ENCODE data around the gene ODAPH. TPM values are rescaled to one million over a fixed set of nuclear protein-coding genes. Genes with fewer than 3 reads are reported as not detected.
"Not testable (repeated sequence)": the region's sequence is repeated elsewhere in the genome, so short reads cannot be mapped to it uniquely, and the experiment has no call there.

ODAPH gene
- total RNA-seq, 2 experiments from 2014 or later = not detected

GRCh38 chr4:75525086-75525485 lies 30.8 kb upstream of the ODAPH start:
- no peaks in the 10 kb centered on the region for H3K9me3 Mint-ChIP-seq (ENCODE audit: low read depth)
- no peak overlapping the region for H3K27ac Mint-ChIP-seq
- POLR2A ChIA-PET = no interaction called here
- H3K36me3 Mint-ChIP-seq (ENCODE audit: low read depth) = peaks cover 56% of the 10 kb centered on the region
- intact Hi-C loops (cut with DNase I, micrococcal nuclease) = no loop called here
- ATAC-seq (no peak), DNase-seq (no peak)
- CTCF ChIA-PET = interaction anchor here (3.9 kb wide), 1 partner anchor 11 kb away, joined by 17 read pairs; the partner anchor contains the start of genes RCHY1 and THAP6
- H3K4me1 Mint-ChIP-seq = peaks cover 18% of the 10 kb centered on the region
- no peaks in the 10 kb centered on the region for H3K27me3 Mint-ChIP-seq
- H3K4me3 Mint-ChIP-seq = no peak overlapping the region

- intact Hi-C loops (cut with DNase I, micrococcal nuclease) = no loop called here
- peaks cover 59% of the 10 kb centered on the region for H3K36me3 Mint-ChIP-seq (ENCODE audit: low read depth)
Observed at GRCh38 chr4:75525910-75526309, 30.0 kb upstream of the ODAPH start.

GRCh38 chr4:75527482-75527881 lies 28.4 kb upstream of the ODAPH start:
- Mint-ChIP-seq H3K36me3 (ENCODE audit: low read depth) (peaks cover 71% of the 10 kb centered on the region), H3K4me1 (peaks cover 14% of the 10 kb centered on the region), H3K27ac (no peak overlapping the region), H3K4me3 (no peak overlapping the region), H3K27me3 (no peaks in the 10 kb centered on the region), H3K9me3 (ENCODE audit: low read depth) (peaks cover 9% of the 10 kb centered on the region)
- no peak for ATAC-seq
- DNase-seq = no peak
- ChIA-PET POLR2A (no interaction called here), CTCF (interaction anchor here (1.0 to 3.9 kb wide), 2 partner anchors 13 to 29 kb away, joined by 5 to 17 read pairs; partner anchors contain the start of genes RCHY1 and THAP6)
- intact Hi-C loops (cut with DNase I, micrococcal nuclease) = no loop called here

More at GRCh38 chr4:75525910-75526309, 30.0 kb upstream of the ODAPH start:
- DNase-seq (no peak), ATAC-seq (no peak)
- H3K4me3 Mint-ChIP-seq = no peak overlapping the region
- peaks cover 15% of the 10 kb centered on the region for H3K4me1 Mint-ChIP-seq
- POLR2A ChIA-PET = no interaction called here
- H3K27ac Mint-ChIP-seq = no peak overlapping the region
- H3K9me3 Mint-ChIP-seq (ENCODE audit: low read depth) = peaks cover 2% of the 10 kb centered on the region
- H3K27me3 Mint-ChIP-seq = no peaks in the 10 kb centered on the region
- CTCF ChIA-PET = interaction anchor here (0.5 to 3.9 kb wide), 2 partner anchors 12 to 120 kb away, joined by 4 to 17 read pairs; partner anchors contain the start of genes RCHY1 and THAP6

GRCh38 chr4:75530556-75531322 lies 25.1 kb upstream of the ODAPH start:
- Mint-ChIP-seq H3K4me1 (peaks cover 3% of the 10 kb centered on the region), H3K36me3 (ENCODE audit: low read depth) (peaks cover 60% of the 10 kb centered on the region), H3K27me3 (no peaks in the 10 kb centered on the region), H3K4me3 (no peak overlapping the region), H3K9me3 (ENCODE audit: low read depth) (peaks cover 15% of the 10 kb centered on the region), H3K27ac (no peak overlapping the region)
- ChIA-PET CTCF (interaction anchor here (0.6 kb wide), 1 partner anchor 128 kb away, joined by 3 read pairs; no protein-coding TSS in a partner anchor), POLR2A (no interaction called here)
- ATAC-seq (no peak), DNase-seq (no peak)
- intact Hi-C loops (cut with DNase I, micrococcal nuclease) = no loop called here

GRCh38 chr4:75531536-75532143 lies 24.2 kb upstream of the ODAPH start:
- DNase-seq; POLR2A ChIA-PET; intact Hi-C loops (cut with DNase I, micrococcal nuclease); H3K27me3 Mint-ChIP-seq; H3K4me1 Mint-ChIP-seq; CTCF ChIA-PET; H3K27ac Mint-ChIP-seq; H3K4me3 Mint-ChIP-seq; ATAC-seq: not testable (repeated sequence)
- H3K9me3 Mint-ChIP-seq (ENCODE audit: low read depth) = peaks cover 15% of the 10 kb centered on the region
- H3K36me3 Mint-ChIP-seq (ENCODE audit: low read depth) = peaks cover 55% of the 10 kb centered on the region

- CTCF ChIA-PET; ATAC-seq; DNase-seq; H3K4me3 Mint-ChIP-seq; H3K27ac Mint-ChIP-seq; intact Hi-C loops (cut with DNase I, micrococcal nuclease); POLR2A ChIA-PET; H3K27me3 Mint-ChIP-seq; H3K4me1 Mint-ChIP-seq: not testable (repeated sequence)
- H3K36me3 Mint-ChIP-seq (ENCODE audit: low read depth) = peaks cover 46% of the 10 kb centered on the region
- peaks cover 15% of the 10 kb centered on the region for H3K9me3 Mint-ChIP-seq (ENCODE audit: low read depth)
Observed at GRCh38 chr4:75533339-75533887, 22.5 kb upstream of the ODAPH start.

- not testable (repeated sequence) for ATAC-seq
Observed at GRCh38 chr4:75533926-75534325, 21.9 kb upstream of the ODAPH start.

GRCh38 chr4:75537308-75537707 lies 18.6 kb upstream of the ODAPH start:
- H3K27me3 Mint-ChIP-seq; H3K9me3 Mint-ChIP-seq (ENCODE audit: low read depth); H3K4me3 Mint-ChIP-seq; ATAC-seq; CTCF ChIA-PET; H3K27ac Mint-ChIP-seq; DNase-seq; intact Hi-C loops (cut with DNase I, micrococcal nuclease); H3K4me1 Mint-ChIP-seq; POLR2A ChIA-PET: not testable (repeated sequence)
- peaks cover 13% of the 10 kb centered on the region for H3K36me3 Mint-ChIP-seq (ENCODE audit: low read depth)

More at GRCh38 chr4:75533926-75534325, 21.9 kb upstream of the ODAPH start:
- CTCF ChIA-PET; H3K27me3 Mint-ChIP-seq; H3K4me3 Mint-ChIP-seq; POLR2A ChIA-PET; DNase-seq; intact Hi-C loops (cut with DNase I, micrococcal nuclease); H3K27ac Mint-ChIP-seq; H3K4me1 Mint-ChIP-seq: not testable (repeated sequence)
- peaks cover 15% of the 10 kb centered on the region for H3K9me3 Mint-ChIP-seq (ENCODE audit: low read depth)
- H3K36me3 Mint-ChIP-seq (ENCODE audit: low read depth) = peaks cover 43% of the 10 kb centered on the region

GRCh38 chr4:75542824-75543223 lies 13.0 kb upstream of the ODAPH start:
- ATAC-seq = peak; percentile 78

GRCh38 chr4:75544220-75544619 lies 11.6 kb upstream of the ODAPH start:
- DNase-seq; H3K9me3 Mint-ChIP-seq (ENCODE audit: low read depth); CTCF ChIA-PET; H3K27me3 Mint-ChIP-seq; ATAC-seq; H3K4me3 Mint-ChIP-seq; intact Hi-C loops (cut with DNase I, micrococcal nuclease); H3K36me3 Mint-ChIP-seq (ENCODE audit: low read depth); H3K4me1 Mint-ChIP-seq; H3K27ac Mint-ChIP-seq; POLR2A ChIA-PET: not testable (repeated sequence)

More at GRCh38 chr4:75542824-75543223, 13.0 kb upstream of the ODAPH start:
- intact Hi-C loops (cut with DNase I, micrococcal nuclease) = no loop called here
- H3K27ac Mint-ChIP-seq = no peak overlapping the region
- H3K36me3 Mint-ChIP-seq (ENCODE audit: low read depth) = no peaks in the 10 kb centered on the region
- H3K4me1 Mint-ChIP-seq = no peaks in the 10 kb centered on the region
- no peak for DNase-seq
- H3K27me3 Mint-ChIP-seq = no peaks in the 10 kb centered on the region
- no peaks in the 10 kb centered on the region for H3K9me3 Mint-ChIP-seq (ENCODE audit: low read depth)
- H3K4me3 Mint-ChIP-seq = no peak overlapping the region
- ChIA-PET CTCF (interaction anchor here (1.1 to 1.2 kb wide), 2 partner anchors 12 to 16 kb away, joined by 3 read pairs; no protein-coding TSS in a partner anchor), POLR2A (interaction anchor here (0.5 kb wide), 1 partner anchor 60 kb away, joined by 3 read pairs; no protein-coding TSS in a partner anchor)

- no peak overlapping the region for H3K4me3 Mint-ChIP-seq
Observed at GRCh38 chr4:75544870-75545269, 11.0 kb upstream of the ODAPH start.

More at GRCh38 chr4:75544870-75545269, 11.0 kb upstream of the ODAPH start:
- ChIA-PET CTCF (no interaction called here), POLR2A (no interaction called here)
- Mint-ChIP-seq H3K27me3 (no peaks in the 10 kb centered on the region), H3K4me1 (no peaks in the 10 kb centered on the region), H3K36me3 (ENCODE audit: low read depth) (no peaks in the 10 kb centered on the region), H3K27ac (no peak overlapping the region), H3K9me3 (ENCODE audit: low read depth) (no peaks in the 10 kb centered on the region)
- intact Hi-C loops (cut with DNase I, micrococcal nuclease) = no loop called here
- ATAC-seq (no peak), DNase-seq (no peak)
